ENCODE measurements around the gene RFLNA. TPM values are rescaled to one million over a fixed set of nuclear protein-coding genes. Genes with fewer than 3 reads are reported as not detected.
"Not testable (repeated sequence)": the region's sequence is repeated elsewhere in the genome, so short reads cannot be mapped to it uniquely, and the experiment has no call there.

Gene RFLNA
- total and polyA plus RNA-seq, 2 donors (not counting 1 experiment from before 2014, with no cell fraction given), result not detected

DNA sequence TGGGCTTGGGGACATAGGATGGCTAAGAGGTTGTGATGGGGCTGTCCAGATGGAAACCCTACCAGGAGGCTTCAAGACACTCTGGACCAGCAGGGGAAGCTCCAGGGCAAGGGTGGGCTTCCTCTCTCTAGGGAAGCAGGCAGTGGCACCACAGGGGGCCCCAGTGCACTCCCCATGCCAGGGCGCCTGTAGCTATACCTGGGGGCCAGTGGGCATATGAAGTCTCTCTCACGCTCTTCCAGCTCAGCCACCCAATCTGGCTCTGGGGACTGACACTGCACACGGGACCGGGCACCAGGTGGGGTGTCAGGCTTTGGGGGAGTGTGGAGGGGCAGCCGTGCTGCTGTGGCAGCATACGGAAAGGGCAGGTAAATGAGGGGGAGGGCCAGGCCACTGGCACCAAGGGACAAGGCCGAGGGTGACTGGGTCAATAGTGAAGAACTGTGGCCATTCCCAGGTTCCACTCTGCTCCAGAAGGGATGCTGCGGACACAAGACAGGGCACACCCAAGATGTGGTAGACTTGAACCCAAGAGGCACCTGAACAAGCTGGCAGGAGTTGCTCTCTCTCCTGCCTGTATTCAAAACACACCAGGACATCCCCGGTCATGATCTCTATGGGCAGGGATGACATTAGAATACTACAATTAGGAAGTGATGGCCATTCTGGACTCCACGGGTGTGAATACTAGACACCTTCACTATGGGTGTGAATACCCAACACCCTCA lies 27.5 kb downstream of the RFLNA start:
- peaks cover 4% of the 10 kb centered on the region for H3K9me3 Mint-ChIP-seq (ENCODE audit: insufficient read depth)
- ChIA-PET CTCF (interaction anchor here (0.6 kb wide), 1 partner anchor 441 kb away, joined by 3 read pairs; no protein-coding TSS in a partner anchor), POLR2A (no interaction called here)
- WGBS (ENCODE audit: insufficient coverage), result 81% methylated on average over 8 of the region's 10 CpGs
- Histone ChIP-seq H3K9me3 (ENCODE audit: control extremely low read depth in 1 of 3, control insufficient read depth in 2 of 3, insufficient read depth in 1 of 3, low read length in 2 of 3) (peaks cover 0 to 41% (median 13%) of the 10 kb centered on the region in 3 donors), H3K4me2 (replicated peaks; ENCODE audit: low read depth, low read length, poor library complexity, severe bottlenecking) (no peak overlapping the region), H2AFZ (ENCODE audit: insufficient read depth, low read depth, low read length, poor library complexity, severe bottlenecking) (no peak overlapping the region), H3K36me3 (replicated peaks in 1 of 2; ENCODE audit: control extremely low read depth in 1 of 2, control insufficient read depth in 1 of 2, extremely low read depth in 1 of 2, insufficient read depth in 2 of 2, low read length in 1 of 2) (peaks cover 0 to 29% of the 10 kb centered on the region in 2 experiments), H3K27ac (ENCODE audit: low read length in 2 of 2) (no peak overlapping the region), H4K20me1 (ENCODE audit: control insufficient read depth, insufficient read depth, low read length, poor library complexity, severe bottlenecking) (no peaks in the 10 kb centered on the region), H3K9ac (ENCODE audit: low read length) (no peak overlapping the region), H3K4me1 (ENCODE audit: control insufficient read depth in 2 of 2, insufficient read depth in 2 of 2, low read length in 2 of 2) (no peaks in the 10 kb centered on the region), H3K27me3 (replicated peaks in 1 of 4; ENCODE audit: control extremely low read depth in 1 of 4, control insufficient read depth in 3 of 4, insufficient read depth in 4 of 4, low read length in 3 of 4) (no peaks in the 10 kb centered on the region), H3K4me3 (ENCODE audit: control extremely low read depth in 1 of 5, extremely low read depth in 1 of 5, insufficient read depth in 1 of 5, low read depth in 2 of 5, low read length in 4 of 5) (no peak overlapping the region), H3K79me2 (ENCODE audit: control insufficient read depth, insufficient read depth, low read length) (no peaks in the 10 kb centered on the region)
- ATAC-seq (ENCODE audit: low read depth), result no peak
- intact Hi-C loops (cut with micrococcal nuclease), result no loop called here
- TF ChIP-seq, protein P1, sequence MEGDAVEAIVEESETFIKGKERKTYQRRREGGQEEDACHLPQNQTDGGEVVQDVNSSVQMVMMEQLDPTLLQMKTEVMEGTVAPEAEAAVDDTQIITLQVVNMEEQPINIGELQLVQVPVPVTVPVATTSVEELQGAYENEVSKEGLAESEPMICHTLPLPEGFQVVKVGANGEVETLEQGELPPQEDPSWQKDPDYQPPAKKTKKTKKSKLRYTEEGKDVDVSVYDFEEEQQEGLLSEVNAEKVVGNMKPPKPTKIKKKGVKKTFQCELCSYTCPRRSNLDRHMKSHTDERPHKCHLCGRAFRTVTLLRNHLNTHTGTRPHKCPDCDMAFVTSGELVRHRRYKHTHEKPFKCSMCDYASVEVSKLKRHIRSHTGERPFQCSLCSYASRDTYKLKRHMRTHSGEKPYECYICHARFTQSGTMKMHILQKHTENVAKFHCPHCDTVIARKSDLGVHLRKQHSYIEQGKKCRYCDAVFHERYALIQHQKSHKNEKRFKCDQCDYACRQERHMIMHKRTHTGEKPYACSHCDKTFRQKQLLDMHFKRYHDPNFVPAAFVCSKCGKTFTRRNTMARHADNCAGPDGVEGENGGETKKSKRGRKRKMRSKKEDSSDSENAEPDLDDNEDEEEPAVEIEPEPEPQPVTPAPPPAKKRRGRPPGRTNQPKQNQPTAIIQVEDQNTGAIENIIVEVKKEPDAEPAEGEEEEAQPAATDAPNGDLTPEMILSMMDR (IDR thresholded peaks at IDR 0.05), result no peak
- TF ChIP-seq EZH2 (IDR thresholded peaks at IDR 0.05; ENCODE audit: borderline replicate concordance, insufficient read depth, low read depth, low read length, poor library complexity, severe bottlenecking), result no peak
- H3K4me1 Mint-ChIP-seq, result no peaks in the 10 kb centered on the region
- no peak overlapping the region for H3K4me3 Mint-ChIP-seq
- H3K27ac Mint-ChIP-seq, result no peak overlapping the region
- no peak for DNase-seq
- H3K27me3 Mint-ChIP-seq, result no peaks in the 10 kb centered on the region

DNA sequence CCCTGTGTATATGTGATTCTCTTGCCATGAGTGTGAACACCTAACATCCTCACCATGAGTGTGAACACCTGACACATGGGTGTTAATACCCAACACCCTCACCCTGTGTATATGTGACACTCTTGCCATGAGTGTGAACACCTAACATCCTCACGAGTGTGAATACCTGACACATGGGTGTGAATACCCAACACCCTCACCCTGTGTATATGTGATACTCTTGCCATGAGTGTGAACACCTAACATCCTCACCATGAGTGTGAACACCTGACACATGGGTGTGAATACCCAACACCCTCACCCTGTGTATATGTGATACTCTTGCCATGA lies 28.1 kb downstream of the RFLNA start:
- POLR2A ChIA-PET; ATAC-seq (ENCODE audit: low read depth); H3K79me2 ChIP-seq (ENCODE audit: control insufficient read depth, insufficient read depth, low read length); H2AFZ ChIP-seq (ENCODE audit: insufficient read depth, low read depth, low read length, poor library complexity, severe bottlenecking); H3K27ac ChIP-seq (ENCODE audit: low read length in 2 of 2); H3K27me3 Mint-ChIP-seq; H3K27ac Mint-ChIP-seq; H3K27me3 ChIP-seq (replicated peaks in 1 of 4; ENCODE audit: control extremely low read depth in 1 of 4, control insufficient read depth in 3 of 4, insufficient read depth in 4 of 4, low read length in 3 of 4); DNase-seq; H3K9ac ChIP-seq (ENCODE audit: low read length); H3K4me1 Mint-ChIP-seq; H3K9me3 Mint-ChIP-seq (ENCODE audit: insufficient read depth); H3K4me3 ChIP-seq (ENCODE audit: control extremely low read depth in 1 of 5, extremely low read depth in 1 of 5, insufficient read depth in 1 of 5, low read depth in 2 of 5, low read length in 4 of 5); H4K20me1 ChIP-seq (ENCODE audit: control insufficient read depth, insufficient read depth, low read length, poor library complexity, severe bottlenecking); H3K4me2 ChIP-seq (replicated peaks; ENCODE audit: low read depth, low read length, poor library complexity, severe bottlenecking); CTCF ChIA-PET; H3K4me3 Mint-ChIP-seq; H3K4me1 ChIP-seq (ENCODE audit: control insufficient read depth in 2 of 2, insufficient read depth in 2 of 2, low read length in 2 of 2); intact Hi-C loops (cut with micrococcal nuclease): not testable (repeated sequence)
- peaks cover 0 to 41% (median 13%) of the 10 kb centered on the region in 3 donors for H3K9me3 ChIP-seq (ENCODE audit: control extremely low read depth in 1 of 3, control insufficient read depth in 2 of 3, insufficient read depth in 1 of 3, low read length in 2 of 3)
- no CpG with 5 or more reads among the region's 1 CpG for WGBS (ENCODE audit: insufficient coverage)
- H3K36me3 ChIP-seq (replicated peaks in 1 of 2; ENCODE audit: control extremely low read depth in 1 of 2, control insufficient read depth in 1 of 2, extremely low read depth in 1 of 2, insufficient read depth in 2 of 2, low read length in 1 of 2), result peaks cover 0 to 29% of the 10 kb centered on the region in 2 experiments
